ENCODE data around the gene MASP1.
"Not testable (repeated sequence)": the region's sequence is repeated elsewhere in the genome, so short reads cannot be mapped to it uniquely, and the experiment has no call there.

MASP1 gene

GRCh38 chr3:187265461-187265955 is 26.0 kb downstream of the MASP1 start:
- no peak for DNase-seq (ENCODE audit: low read depth)

DNA sequence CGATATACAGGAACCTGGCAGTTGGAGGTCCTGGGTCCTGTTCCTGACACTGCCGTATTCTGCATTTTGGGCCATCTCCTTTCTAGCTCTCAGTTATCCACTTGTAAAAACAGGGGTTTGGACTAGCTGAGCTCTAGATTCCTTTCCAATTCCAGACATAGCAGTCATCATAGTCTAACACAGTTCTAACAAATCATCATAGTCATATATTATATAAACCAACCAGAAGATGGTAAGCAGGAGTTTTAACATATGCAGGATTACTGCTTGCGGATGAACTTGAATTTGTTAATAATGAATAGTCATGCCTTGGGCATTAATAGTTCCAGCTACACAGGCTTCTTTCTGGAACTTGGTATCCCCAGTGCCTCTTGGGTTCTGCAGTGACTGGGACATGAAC is 26.6 kb downstream of the MASP1 start:
- DNase-seq (ENCODE audit: low read depth), result no peak

DNA sequence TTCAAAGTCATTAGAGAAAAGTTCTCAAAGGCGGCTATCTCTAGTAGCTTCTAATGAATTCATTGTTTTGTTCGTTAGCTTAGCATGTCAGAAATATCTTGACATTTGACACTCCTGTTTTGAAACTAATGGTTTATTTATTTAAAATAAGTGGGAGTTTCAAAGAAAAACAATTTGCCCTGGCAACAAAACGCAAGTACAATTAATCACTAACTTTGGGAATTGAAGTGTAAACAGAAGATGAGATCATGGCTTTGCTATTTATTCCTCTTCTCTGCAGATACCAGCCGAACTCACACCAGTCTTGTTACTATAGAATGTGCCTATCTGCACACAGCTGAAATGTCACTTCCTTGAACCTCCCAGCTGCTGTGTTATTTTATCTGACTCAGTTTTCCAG is 27.5 kb downstream of the MASP1 start:
- no peak for DNase-seq (ENCODE audit: low read depth)

GRCh38 chr3:187263270-187263669 is 28.3 kb downstream of the MASP1 start:
- no peak for DNase-seq (ENCODE audit: low read depth)

GRCh38 chr3:187262360-187262759 is 29.2 kb downstream of the MASP1 start:
- no peak for DNase-seq (ENCODE audit: low read depth)

GRCh38 chr3:187261541-187261969 is 30.0 kb downstream of the MASP1 start:
- DNase-seq (ENCODE audit: low read depth), result no peak

GRCh38 chr3:187259171-187259570 is 32.4 kb downstream of the MASP1 start:
- DNase-seq (ENCODE audit: low read depth), result no peak

DNA sequence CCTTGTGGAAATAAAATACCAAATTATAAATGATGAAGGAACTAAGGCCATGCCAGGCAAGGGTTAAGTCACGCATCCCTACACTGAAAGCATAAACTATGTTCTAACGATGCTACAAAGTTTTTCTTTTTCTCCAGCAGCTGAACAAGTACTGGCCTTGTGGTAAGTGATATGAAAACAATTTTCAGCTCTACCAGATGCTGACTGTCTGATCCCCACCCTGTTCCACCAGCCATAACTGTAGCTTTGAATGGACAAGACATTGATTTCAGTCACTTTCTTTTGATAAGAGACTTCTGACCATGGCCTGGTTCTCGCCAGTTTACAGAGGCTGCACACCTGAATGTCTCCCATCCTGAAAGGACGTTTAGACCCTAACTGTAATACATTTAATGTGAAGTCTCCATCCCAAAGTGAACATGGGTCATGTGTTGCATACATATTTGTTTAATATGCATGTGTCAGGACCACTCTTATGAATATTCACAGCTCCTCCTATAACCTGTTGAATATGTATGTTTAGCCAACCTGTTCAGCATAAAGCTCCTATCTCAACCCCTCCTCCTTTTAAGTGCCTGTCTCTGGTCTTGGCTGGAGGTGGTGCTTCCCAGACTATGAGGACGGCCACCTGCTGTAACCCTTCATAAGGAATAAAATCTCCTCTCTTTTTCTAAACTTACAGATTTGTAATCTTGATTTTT is 33.4 kb downstream of the MASP1 start:
- DNase-seq (ENCODE audit: low read depth), result no peak

DNA sequence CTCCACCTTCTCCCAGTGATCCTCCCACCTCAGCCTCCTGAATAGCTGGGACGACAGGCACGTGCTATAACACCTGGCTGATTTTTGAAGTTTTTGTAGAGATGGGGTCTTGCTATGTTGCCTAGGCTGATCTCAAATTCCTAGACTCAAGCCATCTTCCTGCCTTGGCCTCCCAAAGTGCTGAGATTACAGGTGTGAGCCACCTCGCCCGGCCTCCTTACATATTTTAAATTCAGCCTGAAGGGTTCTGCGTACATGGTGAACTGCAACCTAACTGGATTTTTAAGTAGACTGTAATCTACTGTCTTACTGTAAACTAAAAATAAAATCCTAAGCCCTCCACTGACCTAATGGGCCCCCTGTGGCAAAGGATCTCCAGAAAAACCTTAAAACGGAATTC is 34.1 kb downstream of the MASP1 start:
- no peak for DNase-seq (ENCODE audit: low read depth)

- DNase-seq (ENCODE audit: low read depth), result no peak
These were observed 35.4 kb downstream of the MASP1 start for GRCh38 chr3:187256051-187256616.

DNA sequence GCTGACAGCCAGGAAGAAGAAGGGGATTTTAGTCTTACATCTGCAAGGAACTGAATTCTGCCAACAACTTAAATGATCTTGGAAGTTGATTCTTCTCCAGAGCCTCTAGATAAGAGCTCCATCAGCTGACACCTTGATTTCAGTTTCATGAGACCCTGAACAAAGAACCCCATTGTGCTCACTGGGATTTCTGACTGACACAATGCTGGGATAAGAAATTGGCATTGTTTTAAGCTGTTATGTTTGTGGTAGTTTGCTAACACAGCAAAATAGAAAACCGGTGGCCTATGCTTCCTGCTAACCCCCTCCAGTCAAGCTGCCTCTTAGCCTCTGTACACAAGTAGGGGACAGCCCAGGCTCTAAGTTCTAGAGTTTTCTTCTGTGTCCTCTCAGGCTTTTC is 36.2 kb downstream of the MASP1 start:
- DNase-seq (ENCODE audit: low read depth), result no peak

DNA sequence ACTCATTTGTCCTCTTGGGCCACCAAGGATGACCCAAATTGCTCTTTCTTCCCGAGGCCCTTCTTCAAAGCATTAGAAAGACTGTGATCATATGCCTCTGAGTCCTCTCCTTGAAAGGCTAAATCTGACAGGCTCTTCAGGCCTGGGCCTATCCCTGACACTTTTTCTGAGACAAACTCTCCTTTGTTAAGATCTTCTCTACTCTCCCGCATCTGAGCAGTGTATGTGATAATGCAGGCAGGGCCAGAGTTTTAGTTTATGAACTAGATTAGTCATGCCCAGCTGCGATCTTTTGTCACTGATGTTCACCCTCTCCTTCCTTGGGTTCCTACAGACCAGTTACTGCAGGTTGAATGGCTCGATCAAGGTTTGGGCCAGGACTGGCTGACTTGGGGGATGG is 39.2 kb downstream of the MASP1 start:
- DNase-seq (ENCODE audit: low read depth), result no peak

DNA sequence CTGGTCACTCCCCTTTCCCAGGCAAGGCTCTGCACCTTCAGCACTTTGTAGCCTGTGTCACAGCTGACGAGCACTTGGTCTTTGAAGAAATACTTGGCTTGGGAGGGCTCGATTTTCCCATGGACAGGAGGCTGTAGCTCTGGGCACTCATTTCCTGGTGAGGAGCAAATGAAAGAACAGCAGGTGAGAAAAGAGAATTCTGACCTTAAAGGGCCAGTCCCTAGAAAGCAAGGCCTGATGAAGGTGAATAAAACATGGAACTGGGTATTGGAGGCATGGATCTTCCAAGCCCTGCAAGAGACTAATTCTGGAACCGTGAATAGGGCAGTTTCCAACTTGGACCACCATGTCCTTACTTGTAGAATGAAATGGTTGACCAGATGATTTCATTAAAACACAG is 39.9 kb downstream of the MASP1 start:
- DNase-seq (ENCODE audit: low read depth), result no peak

DNA sequence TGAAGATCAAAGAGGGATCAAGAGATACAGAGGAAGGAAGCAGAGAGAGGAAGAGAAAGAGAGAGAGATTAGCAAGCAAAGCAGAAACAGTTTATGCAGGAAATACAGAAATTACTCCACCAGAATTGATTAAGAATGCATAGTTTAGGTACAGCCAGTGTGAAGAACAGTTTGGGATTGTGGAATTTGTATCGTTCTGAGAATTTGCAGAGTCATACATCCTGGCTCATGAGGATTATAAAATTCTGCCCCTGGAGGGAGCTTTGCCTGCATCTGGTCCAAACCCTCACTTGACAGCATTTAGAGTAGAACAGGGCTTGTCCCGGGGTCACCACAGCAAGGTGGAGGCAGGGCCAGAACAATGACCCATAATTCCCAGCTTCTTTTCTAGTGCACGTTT is 44.1 kb downstream of the MASP1 start:
- no peak for DNase-seq (ENCODE audit: low read depth)

DNA sequence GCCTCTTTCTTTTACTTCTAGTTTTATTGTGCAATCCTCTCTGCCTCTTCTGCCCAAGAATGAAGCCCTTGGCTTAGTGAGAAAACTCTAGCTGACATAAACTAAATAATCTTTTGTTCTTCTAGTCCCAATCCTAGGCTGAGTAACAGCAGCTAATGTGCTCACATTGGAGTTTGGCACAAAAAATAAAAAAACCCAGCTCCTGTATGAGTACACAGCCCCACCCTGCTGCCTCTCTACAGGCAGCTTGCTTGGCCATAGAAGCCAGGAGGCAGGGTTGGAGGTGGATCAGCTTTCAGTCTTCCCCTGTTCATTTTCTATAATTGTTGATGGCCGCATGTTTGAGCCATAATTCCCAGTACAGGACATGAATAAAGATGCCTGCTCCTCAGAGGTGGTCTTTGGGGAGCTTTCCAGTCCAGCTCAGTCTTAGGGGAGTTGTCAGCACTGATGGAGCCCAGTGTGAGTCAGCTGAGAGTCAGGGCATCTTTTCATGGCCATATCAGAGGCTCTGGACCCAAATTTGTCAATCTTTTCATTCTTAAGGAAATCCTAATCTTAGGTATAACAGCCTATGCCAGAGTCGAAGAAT is 47.5 kb downstream of the MASP1 start:
- no peak for DNase-seq (ENCODE audit: low read depth)

- DNase-seq (ENCODE audit: low read depth), result no peak
These were observed 48.6 kb downstream of the MASP1 start for GRCh38 chr3:187242900-187243299.

DNA sequence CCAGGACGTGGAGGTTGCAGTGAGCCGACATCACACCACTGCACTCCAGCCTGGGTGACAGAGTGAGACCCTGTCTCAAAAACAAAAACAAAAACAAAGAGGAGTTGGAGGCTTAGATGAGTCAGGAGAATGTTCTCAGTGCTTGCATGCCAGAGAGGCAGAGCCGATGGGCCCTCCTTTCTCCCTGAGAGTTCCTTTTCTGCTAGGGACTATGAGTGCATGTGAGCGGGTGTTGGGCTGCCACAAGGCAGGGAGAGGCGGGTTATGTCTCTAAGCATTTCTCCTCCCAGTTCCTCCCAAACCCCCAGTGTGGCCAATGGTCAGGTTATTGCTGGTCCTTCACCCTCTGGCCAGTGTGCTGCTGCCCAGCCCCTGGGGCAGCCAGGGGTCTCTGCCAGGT is 49.1 kb downstream of the MASP1 start:
- DNase-seq (ENCODE audit: low read depth), result no peak

GRCh38 chr3:187238835-187239234 is 52.7 kb downstream of the MASP1 start:
- not testable (repeated sequence) for DNase-seq (ENCODE audit: low read depth)

GRCh38 chr3:187238239-187238638 is 53.3 kb downstream of the MASP1 start:
- no peak for DNase-seq (ENCODE audit: low read depth)

DNA sequence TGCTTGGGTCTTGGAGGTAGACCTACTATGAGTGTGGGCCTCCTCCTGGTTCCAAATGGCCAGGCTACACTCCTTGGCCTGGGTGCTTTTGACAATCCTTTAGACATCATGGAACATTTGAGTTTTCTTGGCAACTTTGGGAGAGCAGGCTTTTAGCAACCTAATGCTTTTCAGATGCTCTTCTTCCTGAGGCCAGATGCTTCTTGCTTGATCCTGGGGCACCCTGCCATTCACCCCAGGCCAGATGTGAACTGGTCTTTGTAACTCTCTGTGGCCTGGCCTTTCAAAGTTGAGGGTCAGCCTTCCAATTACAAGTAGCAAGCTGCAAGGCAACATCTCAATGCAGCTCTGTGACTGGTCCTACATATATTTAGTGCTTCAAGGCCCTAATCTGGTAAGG is 53.8 kb downstream of the MASP1 start:
- no peak for DNase-seq (ENCODE audit: low read depth)

DNA sequence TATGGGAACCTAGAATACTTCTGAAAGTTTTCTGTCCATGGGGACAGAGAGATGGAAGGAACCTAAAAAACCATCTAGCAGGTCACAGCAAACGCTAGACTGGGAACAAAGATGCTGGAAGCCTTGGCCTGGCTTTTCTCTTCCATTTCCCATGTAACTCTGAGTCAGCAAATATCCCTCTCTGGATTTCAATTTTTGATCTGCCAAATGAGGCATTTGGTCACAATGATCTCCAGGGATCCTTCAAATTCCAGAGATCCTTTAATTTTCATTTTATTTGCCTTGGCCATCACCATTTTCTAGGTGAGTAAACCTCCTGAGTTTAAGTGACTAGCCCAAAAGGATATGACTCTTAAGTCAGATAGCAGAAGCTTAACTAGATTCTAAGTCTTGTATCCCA is 54.6 kb downstream of the MASP1 start:
- DNase-seq (ENCODE audit: low read depth), result no peak

DNA sequence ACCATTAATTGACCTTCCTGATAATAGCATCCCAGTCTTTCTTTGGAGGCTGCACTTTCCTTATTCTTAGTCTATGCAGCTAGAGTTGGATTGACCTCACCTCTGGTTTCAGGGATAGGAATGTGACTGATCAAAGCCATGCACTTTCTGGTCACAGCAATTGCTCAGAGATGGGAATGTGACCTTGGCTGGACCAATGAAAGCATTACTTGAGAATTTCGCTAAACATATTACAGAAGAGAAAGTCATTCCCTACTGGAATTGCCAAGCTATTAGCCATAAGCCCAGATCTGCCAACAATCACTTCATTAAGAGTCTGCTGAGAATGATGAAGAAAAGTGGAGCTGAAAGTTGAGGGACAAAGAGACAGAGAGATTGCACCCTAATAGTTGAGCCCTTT is 61.5 kb downstream of the MASP1 start:
- no peak for DNase-seq (ENCODE audit: low read depth)

GRCh38 chr3:187228740-187229139 is 62.8 kb downstream of the MASP1 start:
- no peak for DNase-seq (ENCODE audit: low read depth)

Measured in stimulated activated CD8-positive, alpha-beta memory T cell treated with anti-CD3 and anti-CD28 coated beads, Interleukin-15, amount 100 ng/mL, for 24 hours (primary cell).